SK-N-DZ (cell line): ENCODE measurements around the gene RAB5IF.
"Not testable (repeated sequence)": the region's sequence is repeated elsewhere in the genome, so short reads cannot be mapped to it uniquely, and the experiment has no call there.

Experiments
- DNase-seq: peaks from one replicate; pipeline ENCODE4 v3.0.0-alpha.2; 2015; ENCODE audit warnings: low spot score

The RAB5IF gene

DNA sequence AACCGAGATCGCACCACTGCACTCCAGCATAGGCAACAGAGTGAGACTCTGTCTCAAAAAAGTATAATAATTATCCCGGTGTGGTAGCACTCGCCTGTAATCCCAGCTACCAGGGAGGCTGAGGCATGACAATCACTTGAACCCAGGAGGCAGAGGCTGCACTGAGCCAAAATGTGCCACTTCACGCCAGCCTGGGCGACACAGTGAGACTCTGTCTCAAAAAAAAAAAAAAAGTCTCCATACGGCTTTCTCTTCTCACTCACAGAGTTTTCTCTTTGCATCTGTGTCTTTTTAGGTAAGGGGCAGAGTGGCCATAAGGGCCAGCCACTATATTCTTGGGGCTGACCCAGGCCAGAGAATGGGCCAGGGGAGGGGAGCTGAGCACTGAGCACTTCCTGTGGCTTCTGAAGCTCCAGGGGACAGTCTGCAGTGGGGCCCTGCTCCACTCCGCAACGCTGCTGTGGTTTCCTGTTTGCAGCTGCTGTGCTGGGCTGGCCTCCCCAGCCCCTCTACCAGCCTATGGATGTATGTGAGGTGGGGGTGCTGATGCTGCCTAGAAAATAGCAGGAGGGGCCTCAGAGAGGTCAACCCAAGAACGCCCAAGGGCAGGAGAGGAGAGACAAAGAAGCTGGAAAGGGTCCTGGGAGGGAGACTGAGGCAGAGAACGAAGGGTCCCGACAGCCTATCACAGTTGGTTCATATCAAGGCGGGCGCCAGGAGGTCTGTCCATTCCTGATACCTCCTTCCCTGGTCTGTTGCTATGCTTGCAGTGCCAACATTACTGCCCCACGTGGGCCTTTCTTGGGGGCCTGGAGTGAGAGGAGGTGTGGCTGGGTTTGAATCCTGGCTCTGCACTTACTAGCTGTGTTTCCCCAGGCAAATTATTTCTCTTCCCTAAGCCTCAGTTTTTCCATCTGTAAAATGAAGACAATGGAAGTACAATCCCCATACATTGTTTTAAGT, 24.4 kb downstream of the RAB5IF start:
- DNase-seq, result no peak

DNA sequence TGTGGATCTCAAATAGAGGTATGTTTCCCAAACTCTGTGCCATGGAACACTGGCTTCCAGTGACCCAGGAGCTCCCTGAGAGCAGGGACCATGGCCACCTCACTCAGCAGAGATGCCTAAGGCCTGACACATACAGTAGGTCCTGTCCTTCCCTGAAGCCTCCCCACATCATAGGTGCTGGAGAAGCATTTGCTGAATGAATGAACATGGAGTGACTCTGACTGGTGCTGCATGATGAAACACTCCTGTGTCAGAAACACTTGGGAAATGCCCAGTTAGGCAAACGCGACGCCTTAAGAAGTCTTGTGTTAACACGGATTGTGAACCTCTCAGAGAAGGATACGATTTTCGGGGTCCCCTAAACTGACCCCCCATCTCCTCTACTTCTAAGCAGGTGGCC, 26.1 kb downstream of the RAB5IF start:
- no peak for DNase-seq

DNA sequence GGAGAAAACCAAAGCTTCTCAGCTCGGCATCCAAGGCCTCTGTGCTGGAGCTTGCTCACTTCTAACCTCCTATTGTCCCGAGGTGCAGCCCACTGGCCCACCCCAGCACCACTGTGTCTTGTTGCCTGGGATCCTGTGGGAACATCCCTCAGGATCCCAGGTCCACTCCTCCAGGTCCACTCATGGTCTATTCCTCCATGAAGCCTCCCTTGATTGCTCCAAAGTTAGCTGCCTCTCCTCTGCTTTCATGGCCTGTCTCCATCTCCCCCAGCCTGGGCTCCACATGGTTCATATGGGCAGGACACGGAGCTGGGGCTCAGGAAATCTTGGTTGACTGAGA, 26.5 kb downstream of the RAB5IF start:
- no peak for DNase-seq

GRCh38 chr20:36632487-36633284, 27.1 kb downstream of the RAB5IF start:
- peak; percentile 76 for DNase-seq

- no peak for DNase-seq
Measured at GRCh38 chr20:36633285-36633772, 27.8 kb downstream of the RAB5IF start.

DNA sequence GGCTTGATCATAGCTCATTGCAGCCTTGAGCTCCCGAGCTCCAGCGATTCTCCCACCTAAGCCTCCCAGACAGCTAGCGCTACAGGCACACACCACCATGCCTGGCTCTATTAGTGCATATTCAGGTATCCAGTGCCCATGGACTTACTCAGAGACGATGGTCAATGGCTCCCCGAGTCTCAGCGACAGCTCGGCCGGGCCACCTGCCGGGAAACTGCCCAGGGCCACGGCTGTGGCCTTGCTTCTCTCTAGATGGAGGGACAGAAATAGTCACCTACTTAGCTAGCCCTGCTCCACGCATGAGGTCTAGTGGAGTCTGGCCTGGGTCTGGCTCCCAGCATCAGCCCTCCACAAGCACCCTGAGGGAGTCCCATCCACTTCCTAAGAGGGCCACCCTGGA, 28.8 kb downstream of the RAB5IF start:
- no peak for DNase-seq

DNA sequence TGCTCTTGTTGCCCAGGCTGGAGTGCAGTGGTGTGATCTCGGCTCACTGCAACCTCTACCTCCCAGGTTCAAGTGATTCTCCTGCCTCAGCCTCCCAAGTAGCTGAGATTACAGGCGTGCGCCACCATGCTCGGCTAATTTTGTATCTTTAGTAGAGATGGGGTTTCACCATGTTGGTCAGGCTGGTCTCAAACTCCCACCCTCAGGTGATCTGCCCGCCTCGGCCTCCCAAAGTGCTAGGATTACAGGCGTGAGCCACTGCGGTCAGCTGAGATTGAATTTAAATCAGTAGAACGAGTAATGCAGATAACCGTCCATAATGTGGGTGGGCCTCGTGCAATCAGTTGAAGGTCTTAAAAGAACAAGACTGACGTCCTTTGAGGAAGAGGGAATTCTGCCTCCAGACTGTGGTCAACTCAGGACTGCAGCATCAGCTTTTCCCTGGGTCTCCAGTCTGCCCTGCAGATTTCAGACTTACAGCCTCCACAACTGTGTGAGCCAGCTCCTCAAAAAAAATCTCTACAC, 33.4 kb downstream of the RAB5IF start:
- not testable (repeated sequence) for DNase-seq

GRCh38 chr20:36641506-36641843, 35.9 kb downstream of the RAB5IF start:
- no peak for DNase-seq

DNA sequence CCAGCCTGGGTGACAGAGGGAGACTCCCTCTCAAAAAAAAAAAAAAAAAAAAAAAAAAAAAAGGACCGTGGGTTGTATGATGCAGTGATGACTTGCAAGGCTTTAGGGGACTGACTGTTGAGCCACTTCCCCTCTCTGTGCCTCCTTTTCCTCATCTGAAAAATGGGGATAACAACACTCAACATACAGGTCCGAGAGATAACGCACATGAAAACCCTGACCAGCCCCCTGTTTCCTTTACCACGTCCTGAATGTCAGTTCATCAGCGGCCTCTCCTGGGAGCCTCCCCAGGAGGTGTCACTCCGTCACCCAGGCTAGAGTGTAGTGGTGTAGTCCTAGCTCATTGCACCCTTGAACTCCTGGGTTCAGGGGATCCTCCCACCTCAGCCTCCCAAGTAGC, 36.6 kb downstream of the RAB5IF start:
- no peak for DNase-seq

DNA sequence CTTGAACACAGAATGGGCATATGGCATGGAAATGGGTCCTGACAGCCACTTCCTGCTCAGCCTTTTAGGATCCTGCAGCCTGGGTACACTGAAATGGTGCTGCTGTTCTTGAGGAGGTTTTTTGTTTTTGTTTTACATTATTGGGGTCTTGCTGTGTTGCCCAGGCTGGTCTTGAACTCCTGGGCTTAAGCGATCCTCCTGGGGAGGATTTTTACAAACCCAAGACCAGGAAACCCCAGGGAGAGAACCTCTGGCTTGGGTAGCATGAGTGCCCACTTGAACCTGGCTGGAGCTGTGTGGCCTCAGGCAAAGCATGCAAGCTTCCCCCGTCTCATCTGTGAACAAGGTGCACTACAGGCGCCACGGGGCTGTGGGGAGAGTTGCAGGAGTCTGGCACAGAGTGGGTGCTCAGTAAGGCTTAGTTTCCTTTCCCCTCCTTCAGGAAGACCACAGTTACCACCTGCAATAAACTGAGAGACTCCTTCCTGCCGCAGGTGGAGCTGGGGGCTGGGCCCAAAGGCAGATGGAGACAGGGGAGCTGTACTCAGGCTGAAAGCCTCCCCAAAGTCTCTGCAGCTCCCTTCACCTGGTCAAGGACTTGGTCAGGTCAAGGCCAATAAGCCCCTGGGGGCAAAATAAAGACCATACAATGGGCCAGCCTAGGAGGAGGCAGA, 38.6 kb downstream of the RAB5IF start:
- DNase-seq, result no peak

GRCh38 chr20:36644706-36645095, 39.1 kb downstream of the RAB5IF start:
- DNase-seq, result no peak

DNA sequence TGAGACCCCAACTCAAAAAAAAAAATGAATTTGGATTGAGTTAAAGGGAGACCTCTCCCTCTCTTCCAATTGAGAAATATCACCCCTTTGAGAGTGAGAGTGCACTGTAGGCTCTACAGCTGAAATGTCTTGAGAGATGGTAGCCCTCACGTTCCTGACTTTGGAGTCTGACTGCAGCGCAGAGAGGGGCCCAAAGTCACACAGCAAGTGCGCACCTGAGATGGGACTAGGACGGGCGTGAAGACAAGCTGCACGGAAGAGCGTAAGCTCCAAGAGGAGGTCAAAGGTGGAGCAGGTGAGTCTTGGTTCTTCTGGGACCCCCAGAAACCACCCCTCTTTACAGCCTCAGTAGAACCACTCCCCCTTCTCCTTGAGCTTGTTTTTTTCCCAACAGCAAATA, 39.8 kb downstream of the RAB5IF start:
- no peak for DNase-seq

- DNase-seq, result no peak
Measured at GRCh38 chr20:36645998-36646397, 40.4 kb downstream of the RAB5IF start, which contains the start of gene SLA2. TSS of gene SLA2 (minus strand) at chr20:36646196. CDS start at chr20:36641335, 4,861 bp downstream.

DNA sequence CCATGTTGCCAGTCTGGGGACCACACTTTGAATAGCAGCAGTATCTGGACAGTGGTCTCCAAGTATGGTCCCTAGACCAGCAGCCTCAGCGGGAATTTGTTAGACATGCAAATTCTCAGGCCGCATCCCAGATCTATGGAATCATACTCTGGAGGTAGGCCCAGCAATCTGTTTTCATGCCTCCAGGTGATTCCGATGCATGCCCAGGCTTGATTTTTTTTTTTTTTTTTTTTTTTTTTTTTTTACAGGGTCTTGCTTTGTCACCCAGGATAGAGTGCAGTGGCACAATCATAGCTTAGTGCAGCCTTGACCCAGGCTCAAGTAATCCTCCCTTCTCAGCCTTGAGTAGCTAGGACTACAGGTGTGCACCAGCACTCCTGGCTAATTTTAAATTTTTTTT, 41.1 kb downstream of the RAB5IF start:
- DNase-seq, result no peak

- no peak for DNase-seq
Measured at GRCh38 chr20:36647196-36648121, 41.9 kb downstream of the RAB5IF start.

DNA sequence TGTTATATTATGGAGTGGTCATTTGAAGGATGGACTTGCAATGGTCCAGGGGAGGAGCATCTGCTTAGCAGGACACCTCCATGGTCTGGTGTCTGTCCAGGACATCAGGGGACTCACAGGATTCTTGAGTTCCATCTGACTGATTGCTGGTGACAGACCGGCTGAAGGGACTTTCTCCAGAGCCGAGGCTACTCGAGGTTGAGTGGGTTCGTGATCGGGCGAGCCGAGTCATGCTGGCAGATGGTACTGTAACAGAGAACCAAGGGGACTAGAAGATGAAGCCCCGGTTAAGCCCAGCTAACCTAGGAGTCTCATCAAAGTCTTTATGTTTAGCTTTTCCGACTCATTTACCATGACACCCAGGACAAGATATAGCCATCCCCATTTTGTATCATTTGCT, 47.9 kb downstream of the RAB5IF start:
- no peak for DNase-seq

- no peak for DNase-seq
Measured at GRCh38 chr20:36654506-36654905, 48.9 kb downstream of the RAB5IF start.

- no peak for DNase-seq
Measured at GRCh38 chr20:36655004-36655403, 49.4 kb downstream of the RAB5IF start.

GRCh38 chr20:36656733-36657132, 51.2 kb downstream of the RAB5IF start:
- no peak for DNase-seq

GRCh38 chr20:36658300-36658699, 52.7 kb downstream of the RAB5IF start:
- no peak for DNase-seq
